Measurements from ENCODE around the gene DRAP1. TPM values are rescaled to one million over a fixed set of nuclear protein-coding genes. Genes with fewer than 3 reads are reported as not detected.
"Not testable (repeated sequence)": the region's sequence is repeated elsewhere in the genome, so short reads cannot be mapped to it uniquely, and the experiment has no call there.

The DRAP1 gene
- total RNA-seq, 1 donor from 2014 or later: 144 TPM

DNA sequence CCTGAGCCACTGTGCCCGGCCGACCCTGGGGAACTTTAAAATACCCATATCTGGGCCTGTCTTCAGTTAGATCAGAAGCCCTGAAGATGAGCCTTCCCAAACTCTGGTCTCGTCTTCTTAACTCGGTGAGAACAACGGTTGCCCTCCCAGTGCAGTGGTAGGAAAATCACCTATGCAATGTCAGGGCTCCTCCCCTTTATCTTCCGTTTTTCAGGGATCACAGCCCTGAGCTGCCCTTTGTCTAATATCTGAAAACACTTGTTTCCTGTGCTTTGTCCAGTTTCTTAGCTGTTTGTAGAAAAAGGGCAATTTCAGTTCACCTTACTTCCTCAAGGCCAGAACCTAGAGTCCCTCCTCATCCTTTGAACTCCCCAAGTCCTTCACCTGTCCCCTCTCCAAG is 9.4 kb downstream of the DRAP1 start:
- no peak for DNase-seq (ENCODE audit: extremely low read depth, low read depth, low spot score)

GRCh38 chr11:65931773-65932557 is 12.7 kb downstream of the DRAP1 start:
- no peak for DNase-seq (ENCODE audit: extremely low read depth, low read depth, low spot score)

- DNase-seq (ENCODE audit: extremely low read depth, low read depth, low spot score): no peak
Measured at GRCh38 chr11:65932558-65932919, 13.3 kb downstream of the DRAP1 start.

GRCh38 chr11:65934014-65934413 is 14.8 kb downstream of the DRAP1 start:
- no peak for DNase-seq (ENCODE audit: extremely low read depth, low read depth, low spot score)

GRCh38 chr11:65937766-65938165 is 18.5 kb downstream of the DRAP1 start:
- DNase-seq (ENCODE audit: extremely low read depth, low read depth, low spot score): no peak

DNA sequence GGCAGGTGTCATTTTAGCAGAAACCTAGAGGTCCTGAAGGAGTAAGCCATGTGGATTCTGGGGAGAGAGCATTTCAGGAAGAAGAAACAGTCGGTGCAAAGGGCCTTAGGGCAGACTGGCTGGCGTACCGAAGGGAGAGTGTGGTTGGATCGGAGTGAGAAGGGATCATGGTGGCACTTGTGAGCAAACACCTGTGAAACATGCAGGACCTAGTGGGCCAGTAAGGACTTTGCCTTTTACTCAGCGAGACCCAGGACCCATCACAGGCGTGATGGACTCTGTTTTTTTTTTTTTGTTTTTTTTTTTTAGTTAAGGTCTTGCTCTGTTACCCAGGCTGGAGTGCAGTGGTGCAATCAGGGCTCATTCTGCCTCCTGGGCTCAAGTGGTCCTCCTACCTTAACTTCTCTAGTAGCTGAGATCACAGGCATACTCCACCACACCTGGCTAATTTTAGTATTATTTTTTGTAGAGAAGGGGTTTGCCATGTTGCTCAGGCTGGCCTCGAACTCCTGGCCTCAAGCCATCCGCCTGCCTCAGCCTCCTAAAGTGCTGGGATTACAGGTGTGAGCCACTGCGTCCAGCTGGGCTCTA is 22.6 kb downstream of the DRAP1 start:
- no peak for DNase-seq (ENCODE audit: extremely low read depth, low read depth, low spot score)

DNA sequence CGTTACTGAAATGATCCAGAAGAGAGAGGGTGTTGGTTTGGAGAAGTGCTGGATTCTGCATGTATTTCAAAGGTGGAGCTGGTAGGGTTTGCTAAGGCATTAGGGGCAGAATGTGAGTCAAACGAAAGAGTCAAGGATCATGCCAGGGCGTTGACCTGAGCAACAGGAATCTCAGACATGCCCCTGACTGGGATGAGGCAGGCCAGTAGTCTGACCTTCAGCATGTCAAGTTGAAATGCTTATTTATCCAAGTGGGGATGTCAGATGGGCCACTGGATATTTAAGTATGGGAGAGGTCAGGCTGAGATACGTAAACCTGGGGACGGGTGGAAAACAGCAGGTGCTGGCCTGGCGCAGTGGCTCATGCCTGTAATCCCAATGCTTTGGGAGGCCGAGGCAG is 23.3 kb downstream of the DRAP1 start:
- no peak for DNase-seq (ENCODE audit: extremely low read depth, low read depth, low spot score)

GRCh38 chr11:65944191-65944590 is 25.0 kb downstream of the DRAP1 start:
- DNase-seq (ENCODE audit: extremely low read depth, low read depth, low spot score): no peak

GRCh38 chr11:65944767-65945166 is 25.5 kb downstream of the DRAP1 start:
- DNase-seq (ENCODE audit: extremely low read depth, low read depth, low spot score): no peak

DNA sequence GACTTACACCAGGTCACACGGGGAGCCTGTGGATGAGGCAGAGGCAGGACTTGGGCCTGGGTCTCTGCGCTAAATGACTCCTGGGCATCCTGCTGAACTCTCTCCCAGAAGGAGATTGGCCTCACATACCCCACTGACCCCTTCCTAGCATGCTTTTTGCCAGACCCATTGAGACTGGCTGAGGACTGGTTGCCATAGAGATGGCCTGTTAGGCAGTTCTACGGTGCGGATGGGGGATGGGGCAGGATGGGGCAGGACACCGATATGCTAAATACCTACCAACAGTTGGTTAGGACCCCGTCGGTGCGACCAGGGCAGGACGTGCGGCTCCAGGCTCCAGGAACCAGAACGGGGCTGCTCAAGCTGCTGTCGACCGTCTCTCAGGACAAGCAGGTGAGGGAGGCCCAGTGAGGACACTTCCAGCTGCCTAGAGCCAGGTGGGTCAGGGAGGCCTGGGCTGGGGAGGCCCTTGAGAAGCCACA is 26.2 kb downstream of the DRAP1 start, which contains the start of gene TSGA10IP:
Gene TSGA10IP (plus strand): TSS at position 51 of the 482 bp plus-strand sequence. CDS start 196 bp downstream, at position 247.
- no peak for DNase-seq (ENCODE audit: extremely low read depth, low read depth, low spot score)

- no peak for DNase-seq (ENCODE audit: extremely low read depth, low read depth, low spot score)
Measured at GRCh38 chr11:65945941-65946558, 26.8 kb downstream of the DRAP1 start.

DNA sequence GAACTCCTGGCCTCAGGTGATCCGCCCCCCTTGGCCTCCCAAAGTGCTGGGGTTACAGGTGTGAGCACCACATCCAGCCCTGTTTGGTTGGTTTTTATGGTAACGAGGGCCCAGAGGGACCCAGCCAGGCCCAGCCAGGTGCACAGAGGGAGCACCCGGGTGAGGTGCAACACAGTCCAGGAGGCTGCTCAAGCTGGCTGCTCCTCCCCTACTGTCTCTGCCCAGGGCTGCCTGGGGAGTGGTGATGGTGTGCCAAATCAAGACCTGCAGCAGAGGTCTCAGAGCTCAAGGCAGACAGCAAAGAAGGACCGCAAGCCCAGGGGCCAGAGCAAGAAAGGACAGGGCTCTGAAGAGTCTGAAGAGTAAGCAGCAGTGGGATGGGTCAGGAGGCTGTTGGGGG is 27.4 kb downstream of the DRAP1 start:
- no peak for DNase-seq (ENCODE audit: extremely low read depth, low read depth, low spot score)

GRCh38 chr11:65947133-65947532 is 27.9 kb downstream of the DRAP1 start:
- no peak for DNase-seq (ENCODE audit: extremely low read depth, low read depth, low spot score)

DNA sequence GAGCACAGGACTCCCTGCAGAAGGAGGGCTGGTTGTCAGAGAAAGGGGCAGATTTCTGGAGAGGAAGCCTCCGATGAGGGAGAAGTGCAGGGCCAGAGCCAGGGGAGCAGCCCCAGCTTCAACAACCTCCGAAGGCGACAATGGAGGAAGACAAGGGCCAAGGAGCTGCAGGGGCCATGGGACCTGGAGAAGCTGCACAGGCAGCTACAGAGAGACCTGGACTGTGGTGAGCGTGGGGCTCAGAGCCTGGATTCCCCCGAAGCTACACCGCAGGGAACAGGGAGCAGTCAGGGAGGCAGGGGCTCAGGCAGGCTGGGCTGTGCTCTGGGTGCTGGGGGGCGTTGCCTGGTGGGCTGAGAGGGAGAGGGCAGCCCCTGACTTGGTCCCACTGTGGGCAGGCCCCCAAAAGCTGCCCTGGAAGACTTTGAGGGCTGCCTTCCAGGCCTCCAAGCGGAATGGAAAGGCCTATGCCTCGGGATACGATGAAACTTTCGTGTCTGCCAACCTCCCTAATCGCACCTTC is 28.4 kb downstream of the DRAP1 start:
- no peak for DNase-seq (ENCODE audit: extremely low read depth, low read depth, low spot score)

DNA sequence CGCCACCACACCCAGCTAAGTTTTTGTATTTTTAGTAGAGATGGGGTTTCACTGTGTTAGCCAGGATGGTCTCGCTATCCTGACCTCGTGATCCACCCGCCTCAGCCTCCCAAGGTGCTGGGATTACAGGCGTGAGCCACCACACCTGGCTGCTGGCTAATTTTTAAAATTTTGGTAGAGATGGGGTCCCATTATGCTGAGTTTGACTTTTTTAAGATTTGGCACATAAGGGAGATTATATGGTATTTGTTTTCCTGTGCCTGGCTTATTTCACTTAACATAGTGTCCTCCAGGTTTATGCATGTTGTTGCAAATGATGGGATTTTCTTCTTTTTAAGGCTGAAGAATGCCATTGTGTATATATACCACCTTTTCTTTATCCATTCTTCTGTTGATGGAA is 31.5 kb downstream of the DRAP1 start:
- DNase-seq (ENCODE audit: extremely low read depth, low read depth, low spot score): not testable (repeated sequence)

- DNase-seq (ENCODE audit: extremely low read depth, low read depth, low spot score): not testable (repeated sequence)
Measured at GRCh38 chr11:65951641-65952040, 32.4 kb downstream of the DRAP1 start.

DNA sequence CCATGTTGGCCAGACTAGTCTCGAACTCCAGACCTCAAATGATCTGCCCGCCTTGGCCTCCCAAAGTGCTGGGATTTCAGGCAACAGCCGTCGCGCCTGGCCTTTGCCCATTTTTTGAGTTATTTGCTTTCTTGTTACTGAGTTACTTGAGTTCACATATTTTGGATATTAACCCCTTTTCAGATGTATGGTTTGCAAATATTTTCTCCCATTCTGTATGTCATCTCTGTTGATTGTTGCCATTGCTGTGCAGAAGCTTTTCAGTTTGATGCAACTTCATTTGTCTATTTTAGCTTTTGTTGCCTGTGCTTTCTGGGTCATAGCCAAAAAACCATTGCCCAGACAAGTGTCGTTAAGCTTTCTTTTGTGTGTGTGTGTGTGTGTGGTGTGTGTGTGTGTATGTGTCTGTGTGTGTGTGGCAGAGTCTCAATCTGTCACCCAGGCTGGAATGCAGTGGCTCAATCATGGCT is 32.9 kb downstream of the DRAP1 start:
- no peak for DNase-seq (ENCODE audit: extremely low read depth, low read depth, low spot score)

DNA sequence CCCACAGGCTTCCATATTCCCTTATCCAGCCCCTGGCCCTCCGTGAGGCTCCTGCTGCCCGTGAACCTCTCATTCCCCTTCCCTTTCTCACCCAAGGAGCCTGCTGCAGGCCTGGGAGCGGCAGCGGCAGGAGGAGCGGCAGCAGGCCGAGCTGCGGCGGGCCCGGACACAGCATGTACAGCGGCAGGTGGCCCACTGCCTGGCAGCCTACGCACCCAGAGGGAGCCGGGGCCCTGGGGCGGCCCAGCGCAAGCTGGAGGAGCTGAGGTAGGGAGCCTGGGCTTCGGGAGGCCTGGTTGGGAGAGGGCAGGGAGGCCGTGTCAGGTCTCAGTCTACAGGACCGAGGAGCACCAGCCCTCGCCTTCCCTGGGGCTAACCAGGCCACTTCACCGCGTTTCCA is 34.2 kb downstream of the DRAP1 start:
- no peak for DNase-seq (ENCODE audit: extremely low read depth, low read depth, low spot score)

GRCh38 chr11:65954771-65955170 is 35.5 kb downstream of the DRAP1 start:
- DNase-seq (ENCODE audit: extremely low read depth, low read depth, low spot score): no peak

DNA sequence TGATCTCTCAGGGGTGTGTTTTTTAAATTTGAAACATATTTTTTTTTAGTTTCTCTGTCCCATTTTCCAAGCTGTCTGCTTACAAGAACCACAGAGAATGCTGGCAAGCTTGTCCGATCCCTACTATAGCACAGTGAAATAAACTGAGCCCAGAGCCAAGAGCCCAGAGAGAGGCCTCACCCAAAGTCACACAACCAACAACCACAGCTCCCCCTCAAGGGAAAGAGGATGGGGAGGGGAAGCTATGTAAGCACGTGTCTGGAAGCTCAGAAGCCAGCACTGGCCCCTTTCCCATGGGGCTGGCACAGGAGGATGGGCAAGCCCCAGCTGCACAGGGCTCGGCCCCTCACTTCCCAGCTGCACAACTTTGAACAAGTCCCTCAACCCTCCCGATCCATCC is 39.1 kb downstream of the DRAP1 start:
- DNase-seq (ENCODE audit: extremely low read depth, low read depth, low spot score): no peak

DNA sequence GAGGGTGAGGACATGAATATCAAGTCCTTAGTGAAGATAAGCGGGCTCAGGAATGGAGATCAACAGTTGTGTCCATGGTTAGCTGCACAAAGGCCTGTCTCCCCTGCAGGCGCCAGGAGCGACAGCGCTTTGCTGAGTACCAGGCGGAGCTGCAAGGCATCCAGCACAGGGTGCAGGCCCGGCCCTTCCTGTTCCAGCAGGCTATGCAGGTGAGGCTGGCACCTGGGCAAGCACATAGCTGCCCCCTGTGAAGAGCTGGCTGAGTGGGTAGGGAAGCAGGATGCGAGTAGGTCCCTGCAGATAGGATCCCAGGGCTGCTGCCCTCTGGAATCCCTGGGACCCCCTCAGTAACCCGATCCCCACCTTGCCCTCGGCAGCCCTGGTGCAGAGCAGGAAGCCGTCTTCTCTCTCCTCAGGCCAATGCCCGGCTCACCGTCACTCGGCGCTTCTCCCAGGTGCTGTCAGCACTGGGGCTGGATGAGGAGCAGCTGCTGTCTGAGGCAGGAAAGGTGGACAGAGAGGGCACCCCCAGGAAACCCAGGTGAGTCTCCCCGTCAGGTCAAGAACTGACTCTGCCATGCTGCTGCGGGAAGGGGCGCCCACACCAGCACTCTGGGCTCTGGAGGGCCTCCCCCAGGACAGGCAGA is 39.7 kb downstream of the DRAP1 start:
- no peak for DNase-seq (ENCODE audit: extremely low read depth, low read depth, low spot score)

Measured in glomerular endothelial cell (primary cell).